SH-SY5Y (cell line): Measurements from ENCODE around the gene CABP1.

Experiments
- GATA2 ChIP-seq: IDR thresholded peaks from 2 replicates; pipeline ENCODE4 v1.6.1; 2011; ENCODE audit warnings: mild to moderate bottlenecking, low read depth, low read length
- GATA3 ChIP-seq: IDR thresholded peaks from 2 replicates; pipeline ENCODE4 v1.6.1; 2011; ENCODE audit warnings: low read depth, mild to moderate bottlenecking, low read length, moderate library complexity

- no peak for TF ChIP-seq GATA2
- no peak for TF ChIP-seq GATA3
Measured at GRCh38 chr12:120647375-120647755, 6.9 kb downstream of the CABP1 start.
